Cardiac septum (tissue), 1 donor: Measurements from ENCODE around the gene SFRP5. TPM values are rescaled to one million over a fixed set of nuclear protein-coding genes. Genes with fewer than 3 reads are reported as not detected.

ENCODE experiments used
- DNase-seq: peaks from one replicate; pipeline ENCODE4 v3.0.0-alpha.2; 2020; ENCODE audit warnings: low spot score
- intact Hi-C: fragments of 100-400 bp; cut with DNase I; formaldehyde crosslinking; loops from one replicate; pipeline ENCODE4 v1.14.0; 2022
- total RNA-seq: library from RNA; stranded (reverse); fragmentation: NEBNext Ultra II Directional; extraction: Animal tissue kit (Norgen Biotek cat#: 25700); gene quantifications from one replicate; pipeline ENCODE4 v1.2.1, GENCODE V29; 2021
- donor health status: DM: no; HTN: no; CAD: no.

The SFRP5 gene
- total RNA-seq, 1 donor from 2014 or later = 3.2 TPM

GRCh38 chr10:97789770-97790397, 18.1 kb upstream of the SFRP5 start:
- intact Hi-C loops = no loop called here
- DNase-seq = no peak

- intact Hi-C loops = no loop called here
- DNase-seq = no peak
Measured at GRCh38 chr10:97788552-97789442, 17.0 kb upstream of the SFRP5 start.

GRCh38 chr10:97785731-97786130, 13.9 kb upstream of the SFRP5 start:
- intact Hi-C loops = no loop called here
- no peak for DNase-seq

- intact Hi-C loops = no loop called here
- no peak for DNase-seq
Measured at GRCh38 chr10:97785231-97785630, 13.4 kb upstream of the SFRP5 start.

GRCh38 chr10:97784200-97784810, 12.5 kb upstream of the SFRP5 start:
- DNase-seq = no peak
- intact Hi-C loops = no loop called here

GRCh38 chr10:97782455-97783228, 10.8 kb upstream of the SFRP5 start:
- DNase-seq = no peak
- intact Hi-C loops = no loop called here

- no peak for DNase-seq
Measured at GRCh38 chr10:97781618-97782331, 10.0 kb upstream of the SFRP5 start.

GRCh38 chr10:97780841-97781617, 9.2 kb upstream of the SFRP5 start:
- no peak for DNase-seq
- intact Hi-C loops = no loop called here

More at GRCh38 chr10:97781618-97782331, 10.0 kb upstream of the SFRP5 start:
- intact Hi-C loops = no loop called here

- intact Hi-C loops = no loop called here
- no peak for DNase-seq
Measured at GRCh38 chr10:97779975-97780374, 8.2 kb upstream of the SFRP5 start.

- DNase-seq = no peak
Measured at GRCh38 chr10:97779492-97779891, 7.7 kb upstream of the SFRP5 start.

GRCh38 chr10:97778452-97779302, 6.9 kb upstream of the SFRP5 start:
- DNase-seq = no peak
- intact Hi-C loops = no loop called here

More at GRCh38 chr10:97779492-97779891, 7.7 kb upstream of the SFRP5 start:
- intact Hi-C loops = no loop called here

- intact Hi-C loops = no loop called here
- DNase-seq = no peak
Measured at GRCh38 chr10:97777143-97777542, 5.3 kb upstream of the SFRP5 start.

- intact Hi-C loops = no loop called here
- no peak for DNase-seq
Measured at GRCh38 chr10:97774811-97775294, 3.1 kb upstream of the SFRP5 start.

GRCh38 chr10:97773096-97773495, 1.3 kb upstream of the SFRP5 start:
- DNase-seq = no peak
- intact Hi-C loops = no loop called here

- no peak for DNase-seq
- intact Hi-C loops = no loop called here
Measured at GRCh38 chr10:97771055-97771891, 526 bp downstream of the SFRP5 start.

GRCh38 chr10:97770255-97770654, 1.5 kb downstream of the SFRP5 start:
- intact Hi-C loops = no loop called here
- DNase-seq = no peak
